HepG2 (cell line): ENCODE data around the gene EEF1A1. TPM values are rescaled to one million over a fixed set of nuclear protein-coding genes. Genes with fewer than 3 reads are reported as not detected.
"Not testable (repeated sequence)": the region's sequence is repeated elsewhere in the genome, so short reads cannot be mapped to it uniquely, and the experiment has no call there.

ENCODE experiments used
- ATAC-seq: fragments of 200-7000 bp; cut with Tn5 transposase; 3 replicates; pipeline ENCODE4 v1.9.1; 2020; ENCODE audit warnings: mild to moderate bottlenecking, moderate library complexity
- BruUV-seq: library from RNA; stranded (reverse); fragments of 400-500 nt; replicated peaks from 2 replicates; lab custom pipeline; 2021; lab: Mats Ljungman, UMichigan
- CTCF ChIA-PET: fragments of 300-600 bp; formaldehyde crosslinking; extraction: SDS; loops from one replicate; lab custom pipeline; 2021; ENCODE audit warnings: low total read pairs, inconsistent platforms, low intra/inter-chr PET ratio; lab: Yijun Ruan, JAX
- POLR2A ChIA-PET: fragments of 350-600 bp; sonication (Branson Sonifier 250); formaldehyde crosslinking; loops from one replicate; lab custom pipeline; 2020; ENCODE audit warnings: antibody characterized with exemption, inconsistent platforms; lab: Yijun Ruan, JAX
- DNase-seq: peaks from one replicate; pipeline ENCODE4 v3.0.0-alpha.2; 2015; ENCODE audit warnings: low spot score
- FAIRE-seq: peaks from 3 replicates; lab custom pipeline; 2011; peaks lifted over from hg19 to GRCh38; lab: Jason Lieb, UNC
- H2AFZ ChIP-seq: one replicate; pipeline ENCODE4 v1.6.1; 2011; ENCODE audit warnings: low read length, inconsistent platforms
- H3K27ac ChIP-seq: fragments of 300-600 bp; 3 replicates; pipeline ENCODE4 v1.8.0; 2011; ENCODE audit warnings: mixed run types, mild to moderate bottlenecking, mixed read lengths, low read length, inconsistent platforms; ENCODE audit not compliant: insufficient read depth; ENCODE audit errors: extremely low read length
- H3K27me3 ChIP-seq, 2 experiments: fragments of 200-600 bp in 1 of 2; 2 replicates in 1 of 2; 3 replicates in 1 of 2; pipeline versions ENCODE4 v1.6.0 to v1.8.0; 2011; ENCODE audit warnings: low read length in 2 of 2, mild to moderate bottlenecking in 2 of 2, moderate library complexity in 2 of 2, inconsistent platforms in 1 of 2; ENCODE audit not compliant: insufficient read depth in 2 of 2, control insufficient read depth in 1 of 2
- H3K36me3 ChIP-seq, 2 experiments: fragments of 200-600 bp in 1 of 2; replicated peaks in 1 of 2; 2 replicates in 1 of 2; 3 replicates in 1 of 2; pipeline versions ENCODE4 v1.5.1 to v1.8.0; 2011; ENCODE audit warnings: low read length in 2 of 2, inconsistent platforms in 1 of 2; ENCODE audit not compliant: insufficient read depth in 2 of 2, control insufficient read depth in 1 of 2
- H3K4me1 ChIP-seq: 2 replicates; pipeline ENCODE4 v1.5.1; 2012; ENCODE audit warnings: low read length, inconsistent platforms; ENCODE audit not compliant: insufficient read depth
- H3K4me2 ChIP-seq: 2 replicates; pipeline ENCODE4 v1.6.0; 2011; ENCODE audit warnings: low read depth, low read length, inconsistent platforms
- H3K4me3 ChIP-seq, 3 experiments: fragments of 200-600 bp in 1 of 3; sonication (generic), shearing (Covaris generic) in 1 of 3; replicated peaks in 1 of 3; 2 replicates each; pipeline ENCODE4 v1.5.1; 2011 to 2016; ENCODE audit warnings: low read length in 3 of 3, inconsistent platforms in 2 of 3, low read depth in 2 of 3, mild to moderate bottlenecking in 2 of 3, control low read depth in 1 of 3, mixed read lengths in 1 of 3; ENCODE audit not compliant: insufficient read depth in 1 of 3
- H3K79me2 ChIP-seq: one replicate; pipeline ENCODE4 v1.6.1; 2011; ENCODE audit warnings: low read length, inconsistent platforms; ENCODE audit not compliant: insufficient read depth
- H3K9ac ChIP-seq: 2 replicates; pipeline ENCODE4 v1.6.0; 2011; ENCODE audit warnings: mild to moderate bottlenecking, low read depth, low read length, inconsistent platforms; ENCODE audit not compliant: insufficient read depth
- H3K9me3 ChIP-seq: 2 replicates; pipeline ENCODE4 v1.5.1; 2012; ENCODE audit warnings: mild to moderate bottlenecking, low read length
- H4K20me1 ChIP-seq: 2 replicates; pipeline ENCODE4 v1.6.0; 2011; ENCODE audit warnings: inconsistent platforms, mild to moderate bottlenecking, low read length, moderate library complexity; ENCODE audit not compliant: insufficient read depth
- AGO2 ChIP-seq: fragments of 200-400 bp; formaldehyde crosslinking; optimal IDR thresholded peaks from 2 replicates; pipeline ENCODE3; 2017; ENCODE audit warnings: mild to moderate bottlenecking, low read depth, low read length, moderate library complexity
- ASH2L ChIP-seq: fragments of 300-600, 200-600 bp; sonication (generic); IDR thresholded peaks from 2 replicates; pipeline ENCODE4 v1.7.0; 2017; ENCODE audit warnings: low read depth, mild to moderate bottlenecking, moderate library complexity, mixed read lengths, low read length; ENCODE audit not compliant: insufficient read length
- HDAC1 ChIP-seq: sonication (generic); formaldehyde crosslinking; IDR thresholded peaks from 2 replicates; pipeline ENCODE4 v1.5.1; 2020; ENCODE audit warnings: mild to moderate bottlenecking, missing genetic modification reagents
- HNRNPL ChIP-seq: fragments of 200-400 bp; formaldehyde crosslinking; IDR thresholded peaks from 2 replicates; pipeline ENCODE4 v1.6.1; 2017; ENCODE audit warnings: mild to moderate bottlenecking, low read depth, low read length
- NFIC ChIP-seq: IDR thresholded peaks from 2 replicates; pipeline ENCODE4 v1.6.1; 2012; ENCODE audit warnings: mild to moderate bottlenecking, low read length, inconsistent platforms
- PAF1 ChIP-seq: IDR thresholded peaks from 2 replicates; pipeline ENCODE4 v1.6.1; 2016; ENCODE audit warnings: missing genetic modification reagents, missing compliant biosample characterization
- POLR2AphosphoS5 ChIP-seq: IDR thresholded peaks from 2 replicates; pipeline ENCODE4 v1.6.1; 2012; ENCODE audit warnings: low read depth, low read length
- POLR2G ChIP-seq: fragments of 200-400 bp; formaldehyde crosslinking; IDR thresholded peaks from 2 replicates; pipeline ENCODE4 v1.6.1; 2018; ENCODE audit warnings: mild to moderate bottlenecking, low read depth, low read length, moderate library complexity
- RBFOX2 ChIP-seq: fragments of 200-400 bp; formaldehyde crosslinking; IDR thresholded peaks from 2 replicates; pipeline ENCODE4 v1.6.1; 2017; ENCODE audit warnings: low read depth, mild to moderate bottlenecking, low read length
- RBM22 ChIP-seq: fragments of 200-400 bp; formaldehyde crosslinking; optimal IDR thresholded peaks from 2 replicates; pipeline ENCODE3; 2017; ENCODE audit warnings: mild to moderate bottlenecking, low read length, moderate library complexity
- THAP11 ChIP-seq: IDR thresholded peaks from 2 replicates; pipeline ENCODE4 v1.6.1; 2016; ENCODE audit warnings: missing biosample characterization, missing genetic modification reagents
- ZNF124 ChIP-seq: sonication (generic); formaldehyde crosslinking; IDR thresholded peaks from 2 replicates; pipeline ENCODE4 v1.4.0; 2020; ENCODE audit warnings: missing genetic modification reagents
- ZNF430 ChIP-seq: sonication (generic); formaldehyde crosslinking; IDR thresholded peaks from 2 replicates; pipeline ENCODE4 v1.9.0; 2021; ENCODE audit warnings: mild to moderate bottlenecking, missing genetic modification reagents
- WGBS: methylation state at CpG from one replicate; pipeline ENCODE4 v1.1.6; 2017; ENCODE audit warnings: low lambda C conversion rate; 5-methylcytosine and 5-hydroxymethylcytosine counted together
- in situ Hi-C: cut with HindIII; loops from 2 replicates; pipeline ENCODE4 v1.10.0; 2017; ENCODE audit warnings: low pct_unique_long_range_greater_than_20kb; ENCODE audit not compliant: extremely low pct_ligation_motif_present
- intact Hi-C: fragments of 100-400 bp; cut with micrococcal nuclease; formaldehyde crosslinking; loops from one replicate; pipeline ENCODE4 v1.10.0; 2022; ENCODE audit not compliant: unreplicated experiment
- polyA plus RNA-seq, 8 experiments: library from polyadenylated mRNA; depleted of rRNA in 3 of 8; stranded (reverse) in 7 of 8; unstranded in 1 of 8; fragments of >200 nt; fragmentation: Illumina TruSeq in 4 of 8; extraction: Trizol in 4 of 8; gene quantifications; 2 replicates each; pipeline versions ENCODE4 v1.2.1 to v1.2.3, GENCODE V29; 2011 to 2016; ENCODE audit warnings: low read depth in 4 of 8, missing spikeins in 1 of 8, mixed read lengths in 1 of 8; ENCODE audit not compliant: insufficient read depth in 1 of 8
- total RNA-seq, 5 experiments: library from RNA; depleted of rRNA; stranded (reverse); fragments of >200 nt; fragmentation: Illumina TruSeq; extraction: Trizol; gene quantifications; 2 replicates each; pipeline ENCODE4 v1.2.3, GENCODE V29; 2016; ENCODE audit warnings: low read depth in 1 of 5
- TF ChIP-seq, protein P1 (sequence below): sonication (generic); formaldehyde crosslinking; IDR thresholded peaks from 2 replicates; pipeline ENCODE4 v1.5.0; 2020; ENCODE audit warnings: mild to moderate bottlenecking, missing genetic modification reagents
- TF ChIP-seq, protein P2 (sequence below), 2 experiments: sonication (generic) in 1 of 2; formaldehyde crosslinking in 1 of 2; IDR thresholded peaks; 2 replicates each; pipeline versions ENCODE4 v1.4.0 to v1.6.1; 2018 to 2020; ENCODE audit warnings: missing genetic modification reagents in 2 of 2, borderline replicate concordance in 1 of 2, low read depth in 1 of 2, mild to moderate bottlenecking in 1 of 2, missing biosample characterization in 1 of 2

The EEF1A1 gene
- total and polyA plus RNA-seq, 2 of the 13 experiments (the other 11 are each of a cell fraction or from before 2014, with no cell fraction given) = 13,726 to 17,172 TPM

DNA sequence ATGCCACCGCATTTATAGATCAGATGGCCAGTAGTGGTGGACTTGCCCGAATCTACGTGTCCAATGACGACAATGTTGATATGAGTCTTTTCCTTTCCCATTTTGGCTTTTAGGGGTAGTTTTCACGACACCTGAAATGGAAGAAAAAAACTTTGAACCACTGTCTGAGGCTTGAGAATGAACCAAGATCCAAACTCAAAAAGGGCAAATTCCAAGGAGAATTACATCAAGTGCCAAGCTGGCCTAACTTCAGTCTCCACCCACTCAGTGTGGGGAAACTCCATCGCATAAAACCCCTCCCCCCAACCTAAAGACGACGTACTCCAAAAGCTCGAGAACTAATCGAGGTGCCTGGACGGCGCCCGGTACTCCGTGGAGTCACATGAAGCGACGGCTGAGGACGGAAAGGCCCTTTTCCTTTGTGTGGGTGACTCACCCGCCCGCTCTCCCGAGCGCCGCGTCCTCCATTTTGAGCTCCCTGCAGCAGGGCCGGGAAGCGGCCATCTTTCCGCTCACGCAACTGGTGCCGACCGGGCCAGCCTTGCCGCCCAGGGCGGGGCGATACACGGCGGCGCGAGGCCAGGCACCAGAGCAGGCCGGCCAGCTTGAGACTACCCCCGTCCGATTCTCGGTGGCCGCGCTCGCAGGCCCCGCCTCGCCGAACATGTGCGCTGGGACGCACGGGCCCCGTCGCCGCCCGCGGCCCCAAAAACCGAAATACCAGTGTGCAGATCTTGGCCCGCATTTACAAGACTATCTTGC, 725 bp downstream of the EEF1A1 start (continued):
- TF ChIP-seq ASH2L (peak; percentile 79), ZNF124 (CRISPR knock-in tag) (no peak), ZNF430 (peak; percentile 39; the same call in 1 of the 2 replicates), HDAC1 (CRISPR knock-in tag) (peak; percentile 11; the same call in 1 of the 2 replicates)
- TF ChIP-seq, protein P1, sequence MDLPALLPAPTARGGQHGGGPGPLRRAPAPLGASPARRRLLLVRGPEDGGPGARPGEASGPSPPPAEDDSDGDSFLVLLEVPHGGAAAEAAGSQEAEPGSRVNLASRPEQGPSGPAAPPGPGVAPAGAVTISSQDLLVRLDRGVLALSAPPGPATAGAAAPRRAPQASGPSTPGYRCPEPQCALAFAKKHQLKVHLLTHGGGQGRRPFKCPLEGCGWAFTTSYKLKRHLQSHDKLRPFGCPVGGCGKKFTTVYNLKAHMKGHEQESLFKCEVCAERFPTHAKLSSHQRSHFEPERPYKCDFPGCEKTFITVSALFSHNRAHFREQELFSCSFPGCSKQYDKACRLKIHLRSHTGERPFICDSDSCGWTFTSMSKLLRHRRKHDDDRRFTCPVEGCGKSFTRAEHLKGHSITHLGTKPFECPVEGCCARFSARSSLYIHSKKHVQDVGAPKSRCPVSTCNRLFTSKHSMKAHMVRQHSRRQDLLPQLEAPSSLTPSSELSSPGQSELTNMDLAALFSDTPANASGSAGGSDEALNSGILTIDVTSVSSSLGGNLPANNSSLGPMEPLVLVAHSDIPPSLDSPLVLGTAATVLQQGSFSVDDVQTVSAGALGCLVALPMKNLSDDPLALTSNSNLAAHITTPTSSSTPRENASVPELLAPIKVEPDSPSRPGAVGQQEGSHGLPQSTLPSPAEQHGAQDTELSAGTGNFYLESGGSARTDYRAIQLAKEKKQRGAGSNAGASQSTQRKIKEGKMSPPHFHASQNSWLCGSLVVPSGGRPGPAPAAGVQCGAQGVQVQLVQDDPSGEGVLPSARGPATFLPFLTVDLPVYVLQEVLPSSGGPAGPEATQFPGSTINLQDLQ (CRISPR knock-in tag) = peak; percentile 5; the same call in 1 of the 2 replicates
- TF ChIP-seq, all 625 proteins: peak for 111

DNA sequence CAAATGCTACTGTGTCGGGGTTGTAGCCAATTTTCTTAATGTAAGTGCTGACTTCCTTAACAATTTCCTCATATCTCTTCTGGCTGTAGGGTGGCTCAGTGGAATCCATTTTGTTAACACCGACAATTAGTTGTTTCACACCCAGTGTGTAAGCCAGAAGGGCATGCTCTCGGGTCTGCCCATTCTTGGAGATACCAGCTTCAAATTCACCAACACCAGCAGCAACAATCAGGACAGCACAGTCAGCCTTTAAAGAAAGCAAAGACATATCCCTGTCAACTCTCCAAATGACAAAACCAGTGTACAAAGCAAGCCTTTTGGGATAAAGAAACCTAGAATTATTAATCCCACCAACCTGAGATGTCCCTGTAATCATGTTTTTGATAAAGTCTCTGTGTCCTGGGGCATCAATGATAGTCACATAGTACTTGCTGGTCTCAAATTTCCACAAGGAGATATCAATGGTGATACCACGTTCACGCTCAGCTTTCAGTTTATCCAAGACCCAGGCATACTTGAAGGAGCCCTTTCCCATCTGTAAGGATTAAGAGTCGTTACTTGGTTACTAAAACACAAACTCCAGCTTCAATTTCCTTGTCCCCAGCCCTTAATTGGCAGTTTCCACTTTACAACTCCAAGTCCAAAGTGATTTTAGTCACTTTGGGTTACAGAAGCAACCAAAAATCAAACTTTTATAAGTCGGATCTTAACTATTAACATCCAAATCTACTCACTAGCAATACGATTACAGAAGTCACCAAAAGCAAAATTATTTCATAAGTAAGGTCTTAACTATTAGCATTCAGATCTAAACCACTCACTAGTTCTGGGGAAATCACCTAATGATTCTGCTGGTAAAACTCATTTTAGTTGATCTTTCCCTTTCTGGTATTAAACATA, 1.6 kb downstream of the EEF1A1 start:
- POLR2A ChIA-PET = interaction anchor here (0.9 to 6.5 kb wide), 8 partner anchors 24 to 134 kb away, joined by 5 to 130 read pairs (median 28); partner anchors contain the start of genes MTO1 and SLC17A5
- Histone ChIP-seq H3K9ac (peak overlapping the region; percentile 100), H3K27ac (peak overlapping the region; percentile 100), H3K4me1 (peaks cover 43% of the 10 kb centered on the region), H3K4me3 (peak overlapping the region; percentile 78 to 100 (median 97)), H3K36me3 (peaks cover 7 to 33% of the 10 kb centered on the region in 2 experiments), H3K4me2 (peak overlapping the region; percentile 88), H3K79me2 (peaks cover 28% of the 10 kb centered on the region), H4K20me1 (peaks cover 55% of the 10 kb centered on the region)
- in situ Hi-C loops, H2AFZ ChIP-seq, intact Hi-C loops, H3K9me3 ChIP-seq, FAIRE-seq, ATAC-seq, DNase-seq, CTCF ChIA-PET, H3K27me3 ChIP-seq: not testable (repeated sequence)
- WGBS = 4% methylated on average over 6 of the region's 8 CpGs
- BruUV-seq = TSS peak; percentile 52
- peak; percentile 58 for TF ChIP-seq POLR2G
- TF ChIP-seq PAF1 (CRISPR knock-in tag) = peak; percentile 82; the same call in 1 of the 2 replicates
- TF ChIP-seq POLR2AphosphoS5 = 0 out of 2 replicates have a peak, but pooled peaks have one; percentile 6
- TF ChIP-seq AGO2 = peak; percentile 62
- TF ChIP-seq THAP11 (CRISPR knock-in tag) = peak; percentile 4; the same call in 1 of the 2 replicates
- TF ChIP-seq HNRNPL = 0 out of 2 replicates have a peak, but pooled peaks have one; percentile 52
- TF ChIP-seq RBFOX2 = peak; percentile 78
- 0 out of 2 replicates have a peak, but pooled peaks have one; percentile 12 for TF ChIP-seq NFIC
- TF ChIP-seq RBM22 = peak; percentile 52
- TF ChIP-seq, protein P2, sequence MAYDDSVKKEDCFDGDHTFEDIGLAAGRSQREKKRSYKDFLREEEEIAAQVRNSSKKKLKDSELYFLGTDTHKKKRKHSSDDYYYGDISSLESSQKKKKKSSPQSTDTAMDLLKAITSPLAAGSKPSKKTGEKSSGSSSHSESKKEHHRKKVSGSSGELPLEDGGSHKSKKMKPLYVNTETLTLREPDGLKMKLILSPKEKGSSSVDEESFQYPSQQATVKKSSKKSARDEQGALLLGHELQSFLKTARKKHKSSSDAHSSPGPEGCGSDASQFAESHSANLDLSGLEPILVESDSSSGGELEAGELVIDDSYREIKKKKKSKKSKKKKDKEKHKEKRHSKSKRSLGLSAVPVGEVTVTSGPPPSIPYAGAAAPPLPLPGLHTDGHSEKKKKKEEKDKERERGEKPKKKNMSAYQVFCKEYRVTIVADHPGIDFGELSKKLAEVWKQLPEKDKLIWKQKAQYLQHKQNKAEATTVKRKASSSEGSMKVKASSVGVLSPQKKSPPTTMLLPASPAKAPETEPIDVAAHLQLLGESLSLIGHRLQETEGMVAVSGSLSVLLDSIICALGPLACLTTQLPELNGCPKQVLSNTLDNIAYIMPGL (CRISPR knock-in tag; IDR thresholded peaks at IDR 0.05; ENCODE audit: borderline replicate concordance in 1 of 2, low read depth in 1 of 2) = 0 out of 4 replicates have a peak, but pooled peaks of 1 of the 2 experiments have one; percentile 37
